ELF-1 (cell line): ENCODE results near the gene UGT1A7.

ENCODE experiments used
- DNase-seq: peaks from one replicate; pipeline ENCODE4 v3.0.0-alpha.2; 2016; ENCODE audit warnings: low read depth, low spot score

Gene UGT1A7

GRCh38 chr2:233817361-233817911 is 135.7 kb downstream of the UGT1A7 start:
- DNase-seq, result no peak

- no peak for DNase-seq
Measured at GRCh38 chr2:233817995-233818638, 136.4 kb downstream of the UGT1A7 start.

GRCh38 chr2:233818639-233819621 is 137.2 kb downstream of the UGT1A7 start:
- DNase-seq, result no peak

- no peak for DNase-seq
Measured at GRCh38 chr2:233819884-233820773, 138.4 kb downstream of the UGT1A7 start.

- DNase-seq, result no peak
Measured at GRCh38 chr2:233820774-233821105, 139.0 kb downstream of the UGT1A7 start.

- no peak for DNase-seq
Measured at GRCh38 chr2:233821196-233821595, 139.5 kb downstream of the UGT1A7 start.

GRCh38 chr2:233821709-233822100 is 140.0 kb downstream of the UGT1A7 start:
- no peak for DNase-seq

- no peak for DNase-seq
Measured at GRCh38 chr2:233822101-233822771, 140.5 kb downstream of the UGT1A7 start.
